SU-DHL-6 (cell line): ENCODE measurements around the gene THSD4.

ENCODE experiments used
- EZH2phosphoT487 ChIP-seq: fragments of 200-600 bp; sonication (generic), shearing (Covaris generic); conservative IDR thresholded peaks from 2 replicates; pipeline ENCODE4 v1.6.1; 2018; ENCODE audit warnings: mild to moderate bottlenecking, antibody characterized with exemption, low read length, moderate library complexity, mixed read lengths
- TF ChIP-seq, protein P1 (sequence below): fragments of 200-600 bp; sonication (generic); IDR thresholded peaks from one replicate; pipeline ENCODE4 v1.5.1; 2017; ENCODE audit warnings: antibody characterized with exemption, mild to moderate bottlenecking, low read length, moderate library complexity; ENCODE audit not compliant: insufficient read depth, poor library complexity, severe bottlenecking

DNA sequence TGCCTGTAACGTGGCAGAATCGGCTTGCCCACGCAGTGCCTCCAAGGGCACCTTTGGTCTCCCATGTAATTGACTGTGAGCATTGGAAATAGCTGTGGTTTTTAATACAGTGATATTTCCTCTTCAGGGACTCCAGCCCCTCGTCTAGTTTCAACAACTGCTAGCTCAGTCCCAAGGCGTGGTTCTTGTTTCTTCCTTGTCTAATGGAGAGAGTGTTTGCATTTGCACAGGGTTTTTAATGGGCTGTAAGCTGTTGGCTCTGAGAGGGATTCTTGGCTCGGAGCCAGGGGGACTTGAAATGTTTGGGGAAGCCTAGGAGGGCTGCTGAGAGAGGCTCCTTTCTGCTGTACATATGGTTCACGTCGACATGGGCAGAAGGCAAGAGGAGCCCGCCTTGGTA, 86.2 kb downstream of the THSD4 start:
- TF ChIP-seq, protein P1, sequence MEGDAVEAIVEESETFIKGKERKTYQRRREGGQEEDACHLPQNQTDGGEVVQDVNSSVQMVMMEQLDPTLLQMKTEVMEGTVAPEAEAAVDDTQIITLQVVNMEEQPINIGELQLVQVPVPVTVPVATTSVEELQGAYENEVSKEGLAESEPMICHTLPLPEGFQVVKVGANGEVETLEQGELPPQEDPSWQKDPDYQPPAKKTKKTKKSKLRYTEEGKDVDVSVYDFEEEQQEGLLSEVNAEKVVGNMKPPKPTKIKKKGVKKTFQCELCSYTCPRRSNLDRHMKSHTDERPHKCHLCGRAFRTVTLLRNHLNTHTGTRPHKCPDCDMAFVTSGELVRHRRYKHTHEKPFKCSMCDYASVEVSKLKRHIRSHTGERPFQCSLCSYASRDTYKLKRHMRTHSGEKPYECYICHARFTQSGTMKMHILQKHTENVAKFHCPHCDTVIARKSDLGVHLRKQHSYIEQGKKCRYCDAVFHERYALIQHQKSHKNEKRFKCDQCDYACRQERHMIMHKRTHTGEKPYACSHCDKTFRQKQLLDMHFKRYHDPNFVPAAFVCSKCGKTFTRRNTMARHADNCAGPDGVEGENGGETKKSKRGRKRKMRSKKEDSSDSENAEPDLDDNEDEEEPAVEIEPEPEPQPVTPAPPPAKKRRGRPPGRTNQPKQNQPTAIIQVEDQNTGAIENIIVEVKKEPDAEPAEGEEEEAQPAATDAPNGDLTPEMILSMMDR: no peak
- no peak for TF ChIP-seq EZH2phosphoT487
